SK-N-SH treated with all-trans-retinoic acid at 6 μM for 48 hours (cell line): ENCODE results near the gene ARHGAP25.

Source experiments
- ARNTL ChIP-seq: fragments of 450-650 bp; formaldehyde crosslinking; IDR thresholded peaks from 2 replicates; pipeline ENCODE4 v1.5.0; 2020; ENCODE audit warnings: low read depth, mild to moderate bottlenecking, moderate library complexity, borderline replicate concordance
- BACH2 ChIP-seq: fragments of 250-450 bp; sonication (Bioruptor Pico); IDR thresholded peaks from 2 replicates; pipeline ENCODE4 v1.9.0; 2021; ENCODE audit warnings: mild to moderate bottlenecking, borderline replicate concordance
- CSDC2 ChIP-seq: fragments of 250-450 bp; sonication (Bioruptor Pico); IDR thresholded peaks from 2 replicates; pipeline ENCODE4 v1.5.0; 2020; ENCODE audit warnings: mild to moderate bottlenecking, moderate library complexity
- GLIS3 ChIP-seq: fragments of 250-450 bp; sonication (Bioruptor Pico); IDR thresholded peaks from 2 replicates; pipeline ENCODE4 v1.5.0; 2020; ENCODE audit warnings: mild to moderate bottlenecking, moderate library complexity
- RARB ChIP-seq: fragments of 250-450 bp; sonication (Bioruptor Pico); IDR thresholded peaks from 2 replicates; pipeline ENCODE4 v1.8.0; 2021; ENCODE audit warnings: mild to moderate bottlenecking, moderate library complexity
- SNAI2 ChIP-seq: fragments of 250-450 bp; sonication (Bioruptor Pico); IDR thresholded peaks from 2 replicates; pipeline ENCODE4 v1.5.0; 2020; ENCODE audit warnings: mild to moderate bottlenecking, moderate library complexity
- TCF4 ChIP-seq: fragments of 250-450 bp; sonication (Bioruptor Pico); IDR thresholded peaks from 2 replicates; pipeline ENCODE4 v1.8.0; 2021; ENCODE audit warnings: mild to moderate bottlenecking, moderate library complexity, borderline replicate concordance
- TOX ChIP-seq: fragments of 250-450 bp; sonication (Bioruptor Pico); IDR thresholded peaks from 2 replicates; pipeline ENCODE4 v1.8.0; 2021; ENCODE audit warnings: mild to moderate bottlenecking, moderate library complexity, borderline replicate concordance
- ZFP3 ChIP-seq: fragments of 250-450 bp; sonication (Bioruptor Pico); IDR thresholded peaks from 2 replicates; pipeline ENCODE4 v1.5.0; 2020; ENCODE audit warnings: mild to moderate bottlenecking, moderate library complexity
- ZFP30 ChIP-seq: fragments of 450-650 bp; formaldehyde crosslinking; IDR thresholded peaks from 2 replicates; pipeline ENCODE4 v1.5.0; 2022; ENCODE audit warnings: mild to moderate bottlenecking, moderate library complexity
- ZNF8 ChIP-seq: fragments of 450-650 bp; formaldehyde crosslinking; IDR thresholded peaks from 2 replicates; pipeline ENCODE4 v1.5.0; 2020; ENCODE audit warnings: mild to moderate bottlenecking, moderate library complexity
- TF ChIP-seq, protein P1 (sequence below): fragments of 250-450 bp; sonication (Bioruptor Pico); IDR thresholded peaks from 2 replicates; pipeline ENCODE4 v1.5.1; 2020; ENCODE audit warnings: low read depth, mild to moderate bottlenecking, moderate library complexity
- TF ChIP-seq, protein P2 (sequence below): fragments of 250-450 bp; sonication (Bioruptor Pico); IDR thresholded peaks from 2 replicates; pipeline ENCODE4 v1.8.0; 2021; ENCODE audit warnings: low read depth, mild to moderate bottlenecking, moderate library complexity, borderline replicate concordance
- TF ChIP-seq, protein P3 (sequence below): fragments of 250-450 bp; sonication (Bioruptor Pico); IDR thresholded peaks from 2 replicates; pipeline ENCODE4 v1.8.0; 2020; ENCODE audit warnings: mild to moderate bottlenecking, moderate library complexity, borderline replicate concordance

DNA sequence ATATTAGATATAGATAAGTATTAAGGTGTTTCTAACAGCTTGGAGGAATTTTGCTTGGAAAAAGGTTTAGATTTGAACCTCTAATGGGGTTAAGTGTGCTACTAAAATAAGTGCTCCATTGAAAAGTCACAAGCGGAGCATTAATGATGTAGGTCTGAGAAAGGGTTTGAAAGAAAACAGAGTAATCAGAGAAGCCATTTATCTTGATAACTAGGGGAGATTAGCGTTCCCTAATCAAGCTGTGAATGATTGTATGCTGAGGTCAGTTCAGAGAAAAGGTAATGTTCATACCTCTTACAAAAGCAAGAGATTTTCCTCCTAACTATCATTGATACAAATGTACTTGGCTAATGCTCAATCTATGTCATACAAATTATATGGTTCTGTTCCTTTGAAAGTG lies 1.5 kb downstream of the ARHGAP25 start:
- TF ChIP-seq TOX (CRISPR knock-in tag) (no peak), GLIS3 (CRISPR knock-in tag) (no peak), SNAI2 (CRISPR knock-in tag) (no peak), ZNF8 (CRISPR knock-in tag) (no peak), ARNTL (CRISPR knock-in tag) (no peak), ZFP3 (no peak), CSDC2 (CRISPR knock-in tag) (no peak), TCF4 (CRISPR knock-in tag) (no peak), BACH2 (CRISPR knock-in tag) (no peak), RARB (CRISPR knock-in tag) (no peak), ZFP30 (no peak)
- TF ChIP-seq, protein P1, sequence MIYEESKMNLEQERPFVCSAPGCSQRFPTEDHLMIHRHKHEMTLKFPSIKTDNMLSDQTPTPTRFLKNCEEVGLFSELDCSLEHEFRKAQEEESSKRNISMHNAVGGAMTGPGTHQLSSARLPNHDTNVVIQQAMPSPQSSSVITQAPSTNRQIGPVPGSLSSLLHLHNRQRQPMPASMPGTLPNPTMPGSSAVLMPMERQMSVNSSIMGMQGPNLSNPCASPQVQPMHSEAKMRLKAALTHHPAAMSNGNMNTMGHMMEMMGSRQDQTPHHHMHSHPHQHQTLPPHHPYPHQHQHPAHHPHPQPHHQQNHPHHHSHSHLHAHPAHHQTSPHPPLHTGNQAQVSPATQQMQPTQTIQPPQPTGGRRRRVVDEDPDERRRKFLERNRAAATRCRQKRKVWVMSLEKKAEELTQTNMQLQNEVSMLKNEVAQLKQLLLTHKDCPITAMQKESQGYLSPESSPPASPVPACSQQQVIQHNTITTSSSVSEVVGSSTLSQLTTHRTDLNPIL (CRISPR knock-in tag) = no peak
- TF ChIP-seq, protein P2, sequence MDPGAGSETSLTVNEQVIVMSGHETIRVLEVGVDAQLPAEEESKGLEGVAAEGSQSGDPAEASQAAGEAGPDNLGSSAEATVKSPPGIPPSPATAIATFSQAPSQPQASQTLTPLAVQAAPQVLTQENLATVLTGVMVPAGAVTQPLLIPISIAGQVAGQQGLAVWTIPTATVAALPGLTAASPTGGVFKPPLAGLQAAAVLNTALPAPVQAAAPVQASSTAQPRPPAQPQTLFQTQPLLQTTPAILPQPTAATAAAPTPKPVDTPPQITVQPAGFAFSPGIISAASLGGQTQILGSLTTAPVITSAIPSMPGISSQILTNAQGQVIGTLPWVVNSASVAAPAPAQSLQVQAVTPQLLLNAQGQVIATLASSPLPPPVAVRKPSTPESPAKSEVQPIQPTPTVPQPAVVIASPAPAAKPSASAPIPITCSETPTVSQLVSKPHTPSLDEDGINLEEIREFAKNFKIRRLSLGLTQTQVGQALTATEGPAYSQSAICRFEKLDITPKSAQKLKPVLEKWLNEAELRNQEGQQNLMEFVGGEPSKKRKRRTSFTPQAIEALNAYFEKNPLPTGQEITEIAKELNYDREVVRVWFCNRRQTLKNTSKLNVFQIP (CRISPR knock-in tag) = no peak
- TF ChIP-seq, protein P3, sequence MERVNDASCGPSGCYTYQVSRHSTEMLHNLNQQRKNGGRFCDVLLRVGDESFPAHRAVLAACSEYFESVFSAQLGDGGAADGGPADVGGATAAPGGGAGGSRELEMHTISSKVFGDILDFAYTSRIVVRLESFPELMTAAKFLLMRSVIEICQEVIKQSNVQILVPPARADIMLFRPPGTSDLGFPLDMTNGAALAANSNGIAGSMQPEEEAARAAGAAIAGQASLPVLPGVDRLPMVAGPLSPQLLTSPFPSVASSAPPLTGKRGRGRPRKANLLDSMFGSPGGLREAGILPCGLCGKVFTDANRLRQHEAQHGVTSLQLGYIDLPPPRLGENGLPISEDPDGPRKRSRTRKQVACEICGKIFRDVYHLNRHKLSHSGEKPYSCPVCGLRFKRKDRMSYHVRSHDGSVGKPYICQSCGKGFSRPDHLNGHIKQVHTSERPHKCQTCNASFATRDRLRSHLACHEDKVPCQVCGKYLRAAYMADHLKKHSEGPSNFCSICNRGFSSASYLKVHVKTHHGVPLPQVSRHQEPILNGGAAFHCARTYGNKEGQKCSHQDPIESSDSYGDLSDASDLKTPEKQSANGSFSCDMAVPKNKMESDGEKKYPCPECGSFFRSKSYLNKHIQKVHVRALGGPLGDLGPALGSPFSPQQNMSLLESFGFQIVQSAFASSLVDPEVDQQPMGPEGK (CRISPR knock-in tag) = no peak
